ENCODE results near the gene IRAG1.

Gene IRAG1

DNA sequence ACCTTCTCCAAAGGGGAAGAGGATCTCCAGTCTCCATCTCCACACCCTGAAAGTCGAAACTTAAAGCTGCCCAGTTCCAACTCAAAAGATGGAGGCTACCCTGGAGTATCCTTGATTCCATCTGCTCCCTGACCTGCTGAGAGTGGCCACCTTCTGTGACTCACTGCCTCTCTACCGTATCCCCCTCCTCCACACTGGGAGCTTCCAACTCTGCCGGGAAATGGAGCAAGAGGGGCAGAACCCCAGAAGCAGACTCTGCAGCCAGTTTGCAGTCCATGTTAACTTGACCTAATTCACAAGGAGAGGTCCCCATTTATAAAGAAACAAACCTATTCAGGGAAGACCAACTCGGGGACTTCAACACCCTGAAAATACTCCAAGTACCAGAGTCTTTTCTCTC, 22.0 kb upstream of the IRAG1 start:
- Histone ChIP-seq H3K9ac (ENCODE audit: insufficient read length) (no peak overlapping the region), H3K27ac (no peak overlapping the region), H3K4me3 (no peak overlapping the region), H3K9me3 (ENCODE audit: low read depth, low read length) (no peaks in the 10 kb centered on the region), H3K36me3 (ENCODE audit: insufficient read depth, low read length) (no peaks in the 10 kb centered on the region)
- TF ChIP-seq POLR2AphosphoS5 (IDR thresholded peaks at IDR 0.05; ENCODE audit: borderline replicate concordance, low read depth, low read length) (no peak), EZH2 (IDR thresholded peaks at IDR 0.05) (no peak), FOXP2 (optimal IDR thresholded peaks at IDR 0.05; ENCODE audit: control extremely low read depth, extremely low read length, insufficient read depth) (no peak)
- DNase-seq (ENCODE audit: low read depth, low spot score) = no peak

DNA sequence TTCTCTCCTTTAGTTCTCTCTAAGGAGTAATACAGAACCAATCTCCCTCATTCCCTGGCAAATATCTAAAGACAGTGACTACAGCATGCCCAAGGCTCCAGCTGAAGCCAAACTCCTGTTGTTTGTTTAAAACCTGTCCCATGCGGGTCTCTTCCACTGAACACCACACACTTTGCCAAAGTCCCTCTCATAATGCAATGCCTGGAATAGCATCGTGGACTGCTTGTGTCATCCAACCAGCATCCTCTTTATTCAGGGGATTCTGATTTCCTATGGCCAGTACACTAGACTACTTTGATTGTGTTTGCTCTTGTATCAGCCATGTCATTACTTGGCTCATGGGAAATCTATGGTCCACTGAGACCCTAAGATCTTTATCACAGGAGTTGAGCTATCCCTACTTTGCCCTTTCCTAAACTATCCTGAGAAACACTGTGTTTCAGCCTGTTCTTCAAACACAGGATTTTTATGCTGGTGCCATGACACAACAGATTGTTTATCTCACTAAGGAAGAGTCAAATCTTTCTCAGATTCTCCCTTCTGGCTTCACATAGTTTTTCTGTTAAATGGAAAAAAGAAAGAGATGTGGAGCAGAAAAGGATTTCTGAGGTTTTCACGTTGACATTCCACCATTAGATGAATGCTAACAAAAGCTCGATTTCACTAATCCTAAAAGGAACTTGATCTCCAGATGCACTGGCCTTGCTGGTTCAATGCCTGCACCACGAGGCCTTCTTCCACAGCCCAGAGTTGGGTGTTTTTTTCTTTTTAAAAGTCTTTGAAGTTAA, 15.9 kb upstream of the IRAG1 start:
- H3K9me3 ChIP-seq (ENCODE audit: low read depth, low read length) = no peaks in the 10 kb centered on the region
- TF ChIP-seq FOXP2 (optimal IDR thresholded peaks at IDR 0.05; ENCODE audit: control extremely low read depth, extremely low read length, insufficient read depth) (no peak), EZH2 (IDR thresholded peaks at IDR 0.05) (no peak), POLR2AphosphoS5 (IDR thresholded peaks at IDR 0.05; ENCODE audit: borderline replicate concordance, low read depth, low read length) (no peak)
- DNase-seq (ENCODE audit: low read depth, low spot score) = no peak
- H3K4me3 ChIP-seq = no peak overlapping the region
- H3K9ac ChIP-seq (ENCODE audit: insufficient read length) = no peak overlapping the region
- H3K27ac ChIP-seq = no peak overlapping the region
- no peaks in the 10 kb centered on the region for H3K36me3 ChIP-seq (ENCODE audit: insufficient read depth, low read length)

DNA sequence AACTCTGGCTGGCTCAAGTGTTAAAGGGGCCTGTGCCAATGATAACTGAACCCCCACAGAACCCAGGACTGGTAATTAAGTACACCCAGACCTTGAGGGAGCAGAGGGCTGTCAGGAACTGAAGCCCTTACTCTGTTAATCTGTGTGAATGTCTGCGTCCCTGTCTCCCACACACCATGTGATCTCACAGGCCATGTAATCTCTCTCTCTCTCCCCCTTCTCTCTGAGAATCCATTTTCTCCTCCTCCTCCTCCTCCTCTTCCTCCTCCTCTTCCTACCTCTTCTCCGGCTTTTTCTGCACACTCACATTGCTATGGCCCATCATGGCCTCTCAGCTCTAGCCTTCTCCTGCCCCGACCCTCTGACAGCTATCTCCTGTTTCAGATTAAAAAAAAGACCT, 14.6 kb upstream of the IRAG1 start:
- no peak for TF ChIP-seq FOXP2 (optimal IDR thresholded peaks at IDR 0.05; ENCODE audit: control extremely low read depth, extremely low read length, insufficient read depth)
- no peak for TF ChIP-seq POLR2AphosphoS5 (IDR thresholded peaks at IDR 0.05; ENCODE audit: borderline replicate concordance, low read depth, low read length)
- no peak for TF ChIP-seq EZH2 (IDR thresholded peaks at IDR 0.05)
- no peak overlapping the region for H3K9ac ChIP-seq (ENCODE audit: insufficient read length)
- H3K36me3 ChIP-seq (ENCODE audit: insufficient read depth, low read length) = no peaks in the 10 kb centered on the region
- no peak overlapping the region for H3K27ac ChIP-seq
- no peak overlapping the region for H3K4me3 ChIP-seq
- H3K9me3 ChIP-seq (ENCODE audit: low read depth, low read length) = no peaks in the 10 kb centered on the region
- no peak for DNase-seq (ENCODE audit: low read depth, low spot score)

DNA sequence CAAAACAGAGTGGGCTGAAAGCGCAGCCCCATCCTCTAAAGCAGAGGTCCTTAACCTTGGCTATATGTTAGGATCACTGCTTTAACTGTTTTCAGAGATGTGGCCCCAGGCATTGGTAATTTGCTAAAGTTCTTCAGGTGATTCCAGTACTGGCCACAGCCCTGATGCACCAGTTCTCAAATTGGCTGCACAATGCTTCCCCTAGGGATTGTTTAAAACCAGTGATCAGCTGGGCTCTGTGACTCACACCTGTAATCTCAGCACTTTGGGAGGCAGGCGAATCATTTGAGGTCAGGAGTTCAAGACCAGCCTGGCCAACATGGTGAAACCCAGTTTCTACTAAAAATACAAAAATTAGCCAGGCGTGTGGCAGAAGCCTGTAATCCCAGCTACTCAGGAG, 8.4 kb upstream of the IRAG1 start:
- no peaks in the 10 kb centered on the region for H3K9me3 ChIP-seq (ENCODE audit: low read depth, low read length)
- no peak overlapping the region for H3K9ac ChIP-seq (ENCODE audit: insufficient read length)
- H3K36me3 ChIP-seq (ENCODE audit: insufficient read depth, low read length) = no peaks in the 10 kb centered on the region
- no peak overlapping the region for H3K27ac ChIP-seq
- TF ChIP-seq EZH2 (IDR thresholded peaks at IDR 0.05) = no peak
- TF ChIP-seq FOXP2 (optimal IDR thresholded peaks at IDR 0.05; ENCODE audit: control extremely low read depth, extremely low read length, insufficient read depth) = no peak
- no peak for TF ChIP-seq POLR2AphosphoS5 (IDR thresholded peaks at IDR 0.05; ENCODE audit: borderline replicate concordance, low read depth, low read length)
- DNase-seq (ENCODE audit: low read depth, low spot score) = no peak
- no peak overlapping the region for H3K4me3 ChIP-seq

DNA sequence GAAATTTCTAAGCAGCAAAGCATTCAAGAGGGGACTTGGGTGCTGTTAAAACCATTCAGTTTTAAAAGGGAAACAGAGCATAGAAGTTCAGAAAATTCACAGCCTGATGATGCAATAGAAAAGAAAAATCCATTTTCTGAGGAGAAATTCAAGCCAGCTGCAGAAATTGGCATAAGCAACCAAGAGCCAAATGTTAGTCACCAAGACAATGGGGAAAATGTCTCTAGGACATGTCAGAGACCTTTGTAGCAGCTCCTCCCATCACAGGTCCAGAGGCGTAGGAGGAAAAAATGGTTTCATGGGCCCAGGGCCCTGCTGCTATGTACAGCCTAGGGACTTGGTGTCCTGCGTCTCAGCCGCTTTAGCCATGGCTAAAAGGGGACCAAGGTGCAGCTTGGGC, 5.5 kb upstream of the IRAG1 start:
- Histone ChIP-seq H3K4me3 (no peak overlapping the region), H3K9me3 (ENCODE audit: low read depth, low read length) (no peaks in the 10 kb centered on the region), H3K9ac (ENCODE audit: insufficient read length) (no peak overlapping the region), H3K36me3 (ENCODE audit: insufficient read depth, low read length) (no peaks in the 10 kb centered on the region), H3K27ac (no peak overlapping the region)
- no peak for TF ChIP-seq FOXP2 (optimal IDR thresholded peaks at IDR 0.05; ENCODE audit: control extremely low read depth, extremely low read length, insufficient read depth)
- TF ChIP-seq EZH2 (IDR thresholded peaks at IDR 0.05) = no peak
- no peak for TF ChIP-seq POLR2AphosphoS5 (IDR thresholded peaks at IDR 0.05; ENCODE audit: borderline replicate concordance, low read depth, low read length)
- no peak for DNase-seq (ENCODE audit: low read depth, low spot score)

DNA sequence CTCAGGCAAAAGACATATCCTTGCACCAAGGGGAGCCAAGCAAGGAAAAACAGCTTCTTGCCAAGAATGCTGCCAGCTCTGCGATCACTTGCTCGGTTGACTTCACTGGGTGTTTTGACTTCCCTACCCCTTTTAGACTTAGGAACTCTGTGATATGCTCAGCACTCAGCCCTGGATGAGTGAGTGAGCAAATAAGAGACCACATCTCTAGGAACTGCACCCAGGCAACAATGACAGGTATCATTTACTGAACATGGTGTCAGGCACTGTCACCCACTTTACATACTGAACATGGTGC, 3.7 kb upstream of the IRAG1 start:
- no peak for TF ChIP-seq FOXP2 (optimal IDR thresholded peaks at IDR 0.05; ENCODE audit: control extremely low read depth, extremely low read length, insufficient read depth)
- no peak for TF ChIP-seq POLR2AphosphoS5 (IDR thresholded peaks at IDR 0.05; ENCODE audit: borderline replicate concordance, low read depth, low read length)
- TF ChIP-seq EZH2 (IDR thresholded peaks at IDR 0.05) = no peak
- H3K36me3 ChIP-seq (ENCODE audit: insufficient read depth, low read length) = no peaks in the 10 kb centered on the region
- H3K27ac ChIP-seq = no peak overlapping the region
- no peak overlapping the region for H3K9ac ChIP-seq (ENCODE audit: insufficient read length)
- H3K9me3 ChIP-seq (ENCODE audit: low read depth, low read length) = no peaks in the 10 kb centered on the region
- no peak overlapping the region for H3K4me3 ChIP-seq
- DNase-seq (ENCODE audit: low read depth, low spot score) = no peak

DNA sequence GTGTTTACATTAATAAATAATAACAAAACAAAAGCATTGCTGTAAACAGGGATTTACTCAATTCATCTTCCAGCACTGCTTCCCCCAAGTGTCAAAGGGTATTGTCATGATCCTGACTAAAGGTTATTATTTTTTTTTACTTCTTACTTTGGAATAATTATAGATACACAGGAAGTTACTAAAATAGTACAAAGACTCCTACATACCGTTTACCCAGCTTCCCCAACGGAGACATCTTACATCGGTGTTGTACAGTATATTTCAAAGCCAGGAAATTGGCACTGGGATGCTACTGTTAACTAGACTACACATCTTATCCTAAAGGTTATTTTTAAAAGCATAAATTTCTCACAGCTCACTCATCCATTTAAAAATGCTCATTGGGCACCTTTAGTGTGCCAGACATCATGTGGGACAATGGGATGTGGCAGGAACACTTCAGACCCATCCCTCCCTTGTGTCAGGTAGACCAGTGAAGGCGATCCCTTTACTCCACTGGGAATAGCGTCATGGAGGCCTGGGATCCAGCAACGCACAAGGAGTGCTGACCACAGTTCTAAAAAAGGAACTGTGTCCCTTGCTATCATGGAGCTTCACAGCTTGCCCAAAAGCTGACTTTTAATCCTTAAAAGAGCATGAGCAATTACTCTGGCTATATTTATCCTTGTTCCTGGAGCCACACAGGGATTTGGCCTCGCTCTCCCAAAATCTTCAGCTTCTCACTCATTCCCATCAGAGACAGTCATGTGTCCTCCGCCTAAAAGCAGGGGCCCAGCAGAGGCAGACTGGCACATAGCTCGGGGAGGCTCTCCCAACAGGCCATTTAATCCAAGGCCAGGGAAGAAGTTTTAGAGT, 3.1 kb upstream of the IRAG1 start:
- Histone ChIP-seq H3K4me3 (no peak overlapping the region), H3K27ac (no peak overlapping the region), H3K9me3 (ENCODE audit: low read depth, low read length) (no peaks in the 10 kb centered on the region), H3K9ac (ENCODE audit: insufficient read length) (no peak overlapping the region), H3K36me3 (ENCODE audit: insufficient read depth, low read length) (no peaks in the 10 kb centered on the region)
- DNase-seq (ENCODE audit: low read depth, low spot score) = no peak
- TF ChIP-seq EZH2 (IDR thresholded peaks at IDR 0.05) (no peak), POLR2AphosphoS5 (IDR thresholded peaks at IDR 0.05; ENCODE audit: borderline replicate concordance, low read depth, low read length) (no peak), FOXP2 (optimal IDR thresholded peaks at IDR 0.05; ENCODE audit: control extremely low read depth, extremely low read length, insufficient read depth) (no peak)

DNA sequence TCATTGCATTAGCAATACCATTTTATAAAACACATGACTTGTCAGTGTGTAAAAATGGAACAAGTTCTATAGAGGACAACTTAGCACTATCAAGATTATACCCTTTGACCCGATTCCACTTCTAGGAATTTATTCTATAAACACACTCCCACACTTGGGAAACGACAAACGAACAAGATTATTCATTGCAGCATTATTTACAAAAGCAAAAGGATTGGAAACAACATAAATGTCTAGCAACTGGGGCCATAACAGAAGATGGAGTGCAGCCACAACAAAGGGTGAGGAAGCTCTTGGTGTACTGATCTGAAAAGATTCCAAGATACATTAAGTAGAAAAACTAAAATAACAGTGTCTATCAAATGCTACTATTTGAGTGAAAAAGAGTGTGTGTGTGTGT, 2.3 kb upstream of the IRAG1 start:
- Histone ChIP-seq H3K27ac (no peak overlapping the region), H3K9ac (ENCODE audit: insufficient read length) (no peak overlapping the region), H3K9me3 (ENCODE audit: low read depth, low read length) (no peaks in the 10 kb centered on the region), H3K4me3 (no peak overlapping the region), H3K36me3 (ENCODE audit: insufficient read depth, low read length) (no peaks in the 10 kb centered on the region)
- DNase-seq (ENCODE audit: low read depth, low spot score) = no peak
- TF ChIP-seq POLR2AphosphoS5 (IDR thresholded peaks at IDR 0.05; ENCODE audit: borderline replicate concordance, low read depth, low read length) (no peak), FOXP2 (optimal IDR thresholded peaks at IDR 0.05; ENCODE audit: control extremely low read depth, extremely low read length, insufficient read depth) (no peak), EZH2 (IDR thresholded peaks at IDR 0.05) (no peak)
